ENCODE data around the gene SUMF2.

- TF ChIP-seq CTCF (IDR thresholded peaks at IDR 0.05) (peak in 1 of 2 donors; percentile 30), POLR2A (IDR thresholded peaks at IDR 0.05) (no peak)
Observed at GRCh38 chr7:56033671-56034432, 30.2 kb upstream of the SUMF2 start.

Measured in suprapubic skin (tissue), 3 donors.